OCI-LY3 (cell line): ENCODE data around the gene NT5DC4.

Experiments used
- H2AFZ ChIP-seq: fragments of 200-600, 300-600 bp; shearing (Covaris generic); 2 replicates; pipeline ENCODE4 v1.6.0; 2014; ENCODE audit warnings: antibody characterized with exemption, low read depth, low read length
- H3K27ac ChIP-seq: fragments of 200-600, 300-600 bp; sonication (generic); 2 replicates; pipeline ENCODE4 v1.5.1; 2014; ENCODE audit warnings: mild to moderate bottlenecking, low read length, moderate library complexity, mixed read lengths
- H3K27me3 ChIP-seq: fragments of 200-600, 300-600 bp; sonication (generic); 2 replicates; pipeline ENCODE4 v1.6.1; 2014; ENCODE audit warnings: low read depth, low read length, mixed read lengths
- H3K36me3 ChIP-seq: fragments of 200-600, 300-600 bp; sonication (generic); replicated peaks from 2 replicates; pipeline ENCODE3; 2014; ENCODE audit warnings: low read depth, low read length, mixed read lengths
- H3K4me1 ChIP-seq: fragments of 300-600, 200-600 bp; sonication (generic); 2 replicates; pipeline ENCODE4 v1.6.1; 2014; ENCODE audit warnings: low read length, mixed read lengths
- H3K4me2 ChIP-seq: fragments of 200-600, 300-600 bp; sonication (generic); 2 replicates; pipeline ENCODE4 v1.6.1; 2014; ENCODE audit warnings: low read length, mixed read lengths
- H3K4me3 ChIP-seq: fragments of 300-600, 200-600 bp; sonication (generic); 2 replicates; pipeline ENCODE4 v1.5.1; 2014; ENCODE audit warnings: antibody characterized with exemption, mild to moderate bottlenecking, low read length, moderate library complexity
- H3K79me2 ChIP-seq: fragments of 300-600, 200-600 bp; shearing (Covaris generic); 2 replicates; pipeline ENCODE4 v1.6.1; 2014; ENCODE audit warnings: mild to moderate bottlenecking, low read length, mixed read lengths
- H3K9ac ChIP-seq: fragments of 300-600, 200-600 bp; shearing (Covaris generic); 2 replicates; pipeline ENCODE4 v1.6.0; 2014; ENCODE audit warnings: mild to moderate bottlenecking, low read length, moderate library complexity
- H3K9me3 ChIP-seq: fragments of 200-600, 300-600 bp; shearing (Covaris generic); 2 replicates; pipeline ENCODE4 v1.6.1; 2014; ENCODE audit warnings: low read length, mixed read lengths; ENCODE audit not compliant: insufficient read depth
- H4K20me1 ChIP-seq: fragments of 200-600, 300-600 bp; sonication (generic); 2 replicates; pipeline ENCODE4 v1.6.1; 2016; ENCODE audit warnings: low read length, mixed read lengths; ENCODE audit not compliant: insufficient read depth
- EZH2phosphoT487 ChIP-seq: fragments of 200-600 bp; shearing (Covaris generic); IDR thresholded peaks from 2 replicates; pipeline ENCODE4 v1.6.1; 2018; ENCODE audit warnings: antibody characterized with exemption, mixed run types, low read depth
- TF ChIP-seq, protein P1 (sequence below): fragments of 200-600, 300-600 bp; sonication (generic); IDR thresholded peaks from 2 replicates; pipeline ENCODE4 v1.5.1; 2014; ENCODE audit warnings: antibody characterized with exemption, low read length, low read depth

The NT5DC4 gene

DNA sequence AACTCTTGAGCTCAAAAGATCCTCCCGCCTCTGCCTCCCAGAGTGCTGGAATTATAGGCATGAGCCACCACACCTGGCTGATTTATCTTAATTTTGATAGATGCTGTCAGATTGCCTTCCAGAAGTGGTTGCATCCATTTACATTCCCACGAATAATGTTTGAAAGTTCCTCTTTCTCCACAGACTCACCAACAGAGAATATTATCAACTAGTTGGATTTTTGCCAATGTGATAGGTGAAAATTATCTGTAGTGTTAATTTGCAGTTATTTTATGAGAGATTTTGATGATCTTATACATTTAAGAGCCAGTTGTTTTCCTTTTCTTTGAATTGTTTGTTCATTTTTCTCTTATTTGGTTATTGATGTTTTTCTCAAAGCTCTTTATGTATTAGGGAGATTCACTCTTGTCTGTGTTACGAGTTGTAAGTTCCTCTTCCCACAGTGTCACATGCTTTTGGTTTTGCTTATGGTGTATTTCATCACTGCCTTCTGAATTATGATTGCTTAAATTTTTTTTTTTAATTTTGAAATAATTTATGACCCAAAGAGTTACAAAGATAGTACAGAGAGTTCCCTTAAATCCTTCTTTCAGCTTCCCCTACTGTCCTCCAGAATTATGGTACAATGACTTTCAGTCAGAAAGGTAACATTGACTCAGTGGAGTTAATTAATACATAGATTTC lies 20.7 kb upstream of the NT5DC4 start:
- TF ChIP-seq EZH2phosphoT487: no peak
- TF ChIP-seq, protein P1, sequence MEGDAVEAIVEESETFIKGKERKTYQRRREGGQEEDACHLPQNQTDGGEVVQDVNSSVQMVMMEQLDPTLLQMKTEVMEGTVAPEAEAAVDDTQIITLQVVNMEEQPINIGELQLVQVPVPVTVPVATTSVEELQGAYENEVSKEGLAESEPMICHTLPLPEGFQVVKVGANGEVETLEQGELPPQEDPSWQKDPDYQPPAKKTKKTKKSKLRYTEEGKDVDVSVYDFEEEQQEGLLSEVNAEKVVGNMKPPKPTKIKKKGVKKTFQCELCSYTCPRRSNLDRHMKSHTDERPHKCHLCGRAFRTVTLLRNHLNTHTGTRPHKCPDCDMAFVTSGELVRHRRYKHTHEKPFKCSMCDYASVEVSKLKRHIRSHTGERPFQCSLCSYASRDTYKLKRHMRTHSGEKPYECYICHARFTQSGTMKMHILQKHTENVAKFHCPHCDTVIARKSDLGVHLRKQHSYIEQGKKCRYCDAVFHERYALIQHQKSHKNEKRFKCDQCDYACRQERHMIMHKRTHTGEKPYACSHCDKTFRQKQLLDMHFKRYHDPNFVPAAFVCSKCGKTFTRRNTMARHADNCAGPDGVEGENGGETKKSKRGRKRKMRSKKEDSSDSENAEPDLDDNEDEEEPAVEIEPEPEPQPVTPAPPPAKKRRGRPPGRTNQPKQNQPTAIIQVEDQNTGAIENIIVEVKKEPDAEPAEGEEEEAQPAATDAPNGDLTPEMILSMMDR: no peak
- Histone ChIP-seq H3K27ac (peak overlapping the region; percentile 90), H3K4me1 (peaks cover 62% of the 10 kb centered on the region), H4K20me1 (no peaks in the 10 kb centered on the region), H2AFZ (no peak overlapping the region), H3K4me3 (peak overlapping the region; percentile 27; the same call in 1 of the 2 replicates), H3K4me2 (peak overlapping the region; percentile 68), H3K9ac (peak overlapping the region; percentile 57), H3K79me2 (no peaks in the 10 kb centered on the region), H3K36me3 (no peaks in the 10 kb centered on the region), H3K27me3 (no peaks in the 10 kb centered on the region), H3K9me3 (no peaks in the 10 kb centered on the region)

DNA sequence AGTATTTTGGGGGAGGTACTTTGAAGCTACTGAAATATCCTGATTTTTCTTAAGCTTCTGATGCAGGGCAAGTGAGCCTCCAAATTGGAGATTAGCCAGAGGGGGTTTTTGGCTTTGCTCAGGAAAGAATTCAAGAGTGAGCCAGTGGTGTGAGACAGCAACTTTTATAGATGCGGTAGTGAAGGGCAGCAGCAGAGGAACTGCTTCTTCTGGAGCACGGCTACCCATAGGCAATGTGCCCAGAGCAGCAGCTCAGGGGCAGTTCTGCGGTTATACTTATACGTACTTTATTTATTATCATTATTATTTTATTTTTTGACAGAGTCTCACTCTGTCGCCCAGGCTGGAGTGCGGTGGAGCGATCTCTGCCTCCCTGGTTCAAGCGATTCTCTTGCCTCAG lies 19.8 kb upstream of the NT5DC4 start:
- Histone ChIP-seq H3K36me3 (no peaks in the 10 kb centered on the region), H3K4me2 (peak overlapping the region; percentile 68), H2AFZ (no peak overlapping the region; the same call in 1 of the 2 replicates), H3K4me3 (no peak overlapping the region), H3K9ac (peak overlapping the region; percentile 57), H3K27me3 (no peaks in the 10 kb centered on the region), H3K27ac (peak overlapping the region; percentile 90), H3K9me3 (no peaks in the 10 kb centered on the region), H3K4me1 (peaks cover 72% of the 10 kb centered on the region), H4K20me1 (no peaks in the 10 kb centered on the region), H3K79me2 (no peaks in the 10 kb centered on the region)
- TF ChIP-seq, protein P1: no peak
- no peak for TF ChIP-seq EZH2phosphoT487

- Histone ChIP-seq H3K79me2 (no peaks in the 10 kb centered on the region), H2AFZ (no peak overlapping the region), H3K4me1 (peaks cover 80% of the 10 kb centered on the region), H3K9me3 (no peaks in the 10 kb centered on the region), H3K27ac (no peak overlapping the region), H4K20me1 (no peaks in the 10 kb centered on the region), H3K4me3 (no peak overlapping the region), H3K4me2 (no peak overlapping the region), H3K36me3 (no peaks in the 10 kb centered on the region), H3K27me3 (no peaks in the 10 kb centered on the region), H3K9ac (no peak overlapping the region)
- TF ChIP-seq, protein P1: no peak
- no peak for TF ChIP-seq EZH2phosphoT487
These were observed 17.1 kb upstream of the NT5DC4 start for GRCh38 chr2:112703684-112704083.

DNA sequence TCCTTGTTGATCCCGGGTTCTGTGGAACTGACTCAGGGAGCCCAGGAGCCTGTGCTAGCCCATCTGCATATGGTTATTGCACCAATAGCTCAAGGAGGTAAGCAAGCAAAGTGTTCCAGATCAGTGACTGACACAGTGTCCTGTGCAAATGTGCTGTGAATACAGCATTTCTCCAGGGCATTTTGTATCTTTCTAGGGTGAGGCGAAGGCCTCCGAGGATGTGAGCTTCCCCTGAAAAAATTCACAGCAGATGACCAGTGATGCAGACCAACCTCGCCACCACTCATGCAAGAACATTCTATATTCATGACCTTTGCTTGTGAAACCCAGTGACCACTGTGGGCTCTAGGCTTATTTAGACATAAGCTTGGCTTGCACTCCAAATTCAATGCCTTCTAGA lies 15.2 kb upstream of the NT5DC4 start:
- Histone ChIP-seq H3K4me3 (no peak overlapping the region), H3K9me3 (no peaks in the 10 kb centered on the region), H3K4me2 (peak overlapping the region; percentile 26; the same call in 1 of the 2 replicates), H3K79me2 (no peaks in the 10 kb centered on the region), H3K27ac (peak overlapping the region; percentile 97), H3K27me3 (no peaks in the 10 kb centered on the region), H2AFZ (0 out of 2 replicates have a peak overlapping the region, but pooled peaks have one; percentile 55), H4K20me1 (no peaks in the 10 kb centered on the region), H3K9ac (peak overlapping the region; percentile 41; the same call in 1 of the 2 replicates), H3K36me3 (no peaks in the 10 kb centered on the region), H3K4me1 (peaks cover 79% of the 10 kb centered on the region)
- TF ChIP-seq EZH2phosphoT487: no peak
- TF ChIP-seq, protein P1: no peak
